HG02870 (cell line): ENCODE data around the gene AKR7A3.
"Not testable (repeated sequence)": the region's sequence is repeated elsewhere in the genome, so short reads cannot be mapped to it uniquely, and the experiment has no call there.

Experiments used
- ATAC-seq: cut with Tn5 transposase; IDR thresholded peaks from one replicate; pipeline ENCODE4 v1.9.1; 2021; ENCODE audit warnings: mild to moderate bottlenecking, moderate library complexity; ENCODE audit not compliant: unreplicated experiment

Gene AKR7A3

DNA sequence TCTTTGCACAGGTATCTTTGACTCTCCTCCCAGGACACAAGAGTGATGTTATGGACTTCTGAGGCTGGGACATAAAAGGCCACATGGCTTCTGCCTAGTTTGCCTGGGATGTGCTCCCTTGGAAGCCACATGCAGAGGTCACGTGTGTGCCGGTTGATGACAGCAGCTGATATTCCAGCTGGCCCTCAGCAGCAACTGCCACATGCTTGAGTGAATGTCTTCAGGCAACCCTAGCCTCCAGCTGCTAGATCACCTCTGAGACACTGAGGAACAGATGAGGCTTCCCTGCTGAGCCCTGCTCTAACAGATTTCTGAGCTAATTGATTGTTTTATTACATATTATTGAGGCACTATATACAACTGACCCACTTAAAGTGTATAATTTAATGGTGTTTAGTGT, 11.6 kb upstream of the AKR7A3 start:
- ATAC-seq, result no peak

DNA sequence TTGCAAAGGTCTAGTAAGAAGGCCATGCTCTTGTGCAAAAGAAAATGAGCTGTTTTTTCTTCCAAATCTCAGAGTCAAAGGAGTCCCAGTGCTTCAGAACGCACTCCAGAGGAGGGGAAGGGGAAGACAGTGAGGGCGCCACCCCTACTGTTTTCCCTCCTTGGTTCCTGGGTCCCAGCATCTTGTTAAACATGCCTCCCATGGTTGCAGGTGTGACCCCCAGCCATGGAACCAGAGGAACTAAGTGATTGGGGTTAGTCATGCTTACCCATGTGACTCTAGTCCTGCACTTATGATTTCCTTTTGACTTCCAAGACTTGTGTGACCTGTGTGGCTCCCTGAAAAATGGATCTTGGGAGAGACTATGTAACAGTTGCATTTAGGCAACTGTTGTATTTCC, 6.1 kb upstream of the AKR7A3 start:
- ATAC-seq, result no peak

DNA sequence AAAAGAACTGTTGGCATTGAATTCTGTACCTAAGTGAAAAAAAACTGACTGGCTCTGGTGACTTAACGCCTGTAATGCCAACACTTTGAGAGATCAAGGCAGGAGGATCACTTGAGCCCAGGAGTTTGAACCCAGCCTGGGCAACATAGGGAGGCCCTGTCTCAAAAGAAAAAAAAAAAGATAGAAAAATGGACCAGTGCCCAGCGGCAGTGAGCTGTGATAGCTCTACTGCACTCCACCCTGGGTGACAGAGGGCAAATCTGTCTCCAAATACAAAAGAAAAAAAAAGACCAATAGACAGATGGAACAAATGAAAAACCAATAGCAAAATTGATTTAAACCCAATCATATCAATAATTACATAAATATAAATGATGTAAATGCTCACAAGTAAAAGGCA, 674 bp upstream of the AKR7A3 start:
- ATAC-seq, result no peak

DNA sequence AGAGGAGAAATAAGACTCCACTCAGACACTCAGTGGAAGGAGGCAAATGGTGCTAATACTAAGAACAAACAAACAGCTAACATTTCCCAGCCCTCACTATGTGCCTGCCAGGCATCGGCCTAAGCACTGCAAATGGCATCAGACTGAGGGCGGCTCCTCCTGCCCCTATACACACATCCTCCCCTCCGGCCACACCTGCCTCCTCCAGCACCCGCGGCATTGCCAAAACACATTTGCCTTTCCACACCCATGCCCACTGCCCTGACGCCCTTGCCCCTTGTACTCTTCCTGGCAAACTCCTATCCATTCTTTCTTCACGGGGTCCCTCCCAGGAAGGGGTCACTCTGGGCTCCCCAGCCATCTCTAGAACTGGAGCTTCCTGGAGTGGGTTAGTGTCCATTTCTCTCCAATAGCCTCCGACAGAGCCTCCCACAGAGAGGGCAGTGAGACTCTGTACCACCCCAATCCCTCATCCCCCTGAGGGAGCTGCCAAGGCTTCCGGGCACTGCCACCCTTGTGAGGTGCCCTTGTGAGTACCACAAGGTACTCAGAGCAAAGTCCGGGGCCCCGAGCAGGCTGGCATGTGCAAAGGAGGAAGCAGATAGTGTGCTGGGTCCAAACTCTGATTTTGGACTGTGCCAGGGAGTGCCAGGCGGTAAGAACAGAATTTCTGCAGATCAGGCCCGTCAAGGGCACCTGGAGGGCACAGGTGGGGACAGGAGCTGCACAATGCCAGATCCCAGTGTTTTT, 959 bp downstream of the AKR7A3 start:
- no peak for ATAC-seq

DNA sequence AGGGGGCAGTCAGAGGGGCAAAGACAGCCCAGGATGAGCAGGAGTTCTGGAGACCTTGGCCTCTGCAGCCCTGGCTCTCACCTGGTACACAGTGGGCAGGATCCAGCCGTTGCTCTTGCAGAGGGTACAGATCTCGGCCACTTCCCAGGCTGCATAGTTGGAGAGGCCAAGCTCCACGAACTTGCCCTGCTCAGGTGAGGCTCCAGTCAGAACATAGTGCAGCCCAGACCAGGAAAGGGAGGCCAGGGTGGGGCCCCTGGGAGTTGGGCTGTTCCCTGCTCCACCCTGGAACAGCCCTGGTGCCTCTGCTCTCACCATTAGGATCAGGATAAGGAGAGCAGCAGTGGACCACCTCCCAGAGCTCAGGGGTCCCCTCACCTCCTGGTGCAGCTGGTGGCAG, 2.8 kb downstream of the AKR7A3 start:
- ATAC-seq, result not testable (repeated sequence)

DNA sequence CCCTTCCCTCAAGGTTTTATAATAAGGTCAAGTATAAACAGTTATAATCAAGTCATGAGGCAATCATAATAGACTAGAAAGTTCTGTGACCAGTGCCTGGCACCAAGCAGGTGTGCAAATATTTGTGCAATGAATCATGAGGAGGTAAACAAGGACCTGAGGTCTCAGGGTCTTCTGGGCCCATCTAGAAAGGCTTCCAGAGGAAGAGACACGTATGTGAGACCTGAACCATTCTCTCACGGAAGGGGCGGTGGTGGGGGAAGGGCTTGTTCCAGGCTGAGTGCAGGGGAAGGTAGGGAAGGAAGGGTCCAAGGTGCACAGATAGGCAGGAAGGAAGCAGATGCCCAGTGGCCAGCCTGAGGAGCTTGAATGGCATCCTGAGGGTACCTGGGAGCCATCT, 3.2 kb downstream of the AKR7A3 start:
- not testable (repeated sequence) for ATAC-seq

DNA sequence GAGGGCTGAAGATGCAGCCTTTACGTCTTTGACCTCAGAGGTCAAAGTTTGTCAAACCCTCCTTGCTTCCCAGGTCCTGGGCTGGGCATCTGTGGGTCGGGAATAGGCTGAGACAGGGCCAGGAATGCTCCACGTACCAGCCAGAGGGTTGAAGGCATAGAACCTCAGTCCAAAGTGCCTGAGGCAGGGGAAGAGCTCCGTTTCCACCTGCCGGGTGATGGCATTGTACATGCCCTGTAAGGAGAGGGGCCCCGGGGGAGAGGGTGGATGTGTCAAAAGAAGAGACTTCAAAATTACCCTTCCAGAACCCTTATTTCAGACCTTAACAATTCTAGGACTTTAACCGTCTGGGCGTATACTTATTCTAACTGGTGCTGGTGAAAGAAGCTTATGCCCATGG, 3.7 kb downstream of the AKR7A3 start:
- ATAC-seq, result no peak

DNA sequence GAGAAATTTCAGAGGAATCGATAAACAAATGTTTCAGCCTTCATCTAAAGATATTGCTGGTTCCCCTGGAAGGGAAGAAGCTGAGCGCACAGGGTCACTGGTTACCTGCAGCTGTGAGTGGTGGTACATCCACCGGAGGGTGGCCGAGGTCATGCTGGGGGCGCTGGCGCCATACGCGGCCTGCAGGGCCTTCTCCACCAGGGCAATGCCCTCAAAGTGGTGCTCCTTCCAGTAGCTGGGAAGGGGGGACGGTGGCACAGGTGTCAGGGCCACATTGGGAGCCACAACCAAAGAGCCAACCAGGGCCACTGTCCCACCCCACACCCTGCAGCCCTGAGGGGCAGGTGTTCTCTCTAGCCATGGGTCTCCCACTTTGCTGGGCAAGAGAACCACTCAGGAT, 4.7 kb downstream of the AKR7A3 start:
- ATAC-seq, result no peak

DNA sequence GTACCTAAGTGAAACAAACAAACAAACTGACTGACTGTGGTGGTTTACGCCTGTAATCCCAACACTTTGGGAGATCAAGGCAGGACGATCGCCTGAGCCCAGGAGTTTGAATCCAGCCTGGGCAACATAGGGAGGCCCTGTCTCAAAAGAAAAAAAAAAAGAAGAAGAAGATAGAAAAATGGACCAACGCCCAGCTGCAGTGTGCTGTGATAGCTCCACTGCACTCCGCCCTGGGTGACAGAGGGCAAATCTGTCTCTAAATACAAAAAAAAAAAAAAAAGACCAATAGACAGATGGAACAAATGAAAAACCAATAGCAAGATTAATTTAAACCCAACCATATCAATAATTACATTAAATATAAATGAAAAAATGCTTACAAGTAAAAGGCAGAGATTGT, 13.9 kb downstream of the AKR7A3 start:
- ATAC-seq, result no peak

DNA sequence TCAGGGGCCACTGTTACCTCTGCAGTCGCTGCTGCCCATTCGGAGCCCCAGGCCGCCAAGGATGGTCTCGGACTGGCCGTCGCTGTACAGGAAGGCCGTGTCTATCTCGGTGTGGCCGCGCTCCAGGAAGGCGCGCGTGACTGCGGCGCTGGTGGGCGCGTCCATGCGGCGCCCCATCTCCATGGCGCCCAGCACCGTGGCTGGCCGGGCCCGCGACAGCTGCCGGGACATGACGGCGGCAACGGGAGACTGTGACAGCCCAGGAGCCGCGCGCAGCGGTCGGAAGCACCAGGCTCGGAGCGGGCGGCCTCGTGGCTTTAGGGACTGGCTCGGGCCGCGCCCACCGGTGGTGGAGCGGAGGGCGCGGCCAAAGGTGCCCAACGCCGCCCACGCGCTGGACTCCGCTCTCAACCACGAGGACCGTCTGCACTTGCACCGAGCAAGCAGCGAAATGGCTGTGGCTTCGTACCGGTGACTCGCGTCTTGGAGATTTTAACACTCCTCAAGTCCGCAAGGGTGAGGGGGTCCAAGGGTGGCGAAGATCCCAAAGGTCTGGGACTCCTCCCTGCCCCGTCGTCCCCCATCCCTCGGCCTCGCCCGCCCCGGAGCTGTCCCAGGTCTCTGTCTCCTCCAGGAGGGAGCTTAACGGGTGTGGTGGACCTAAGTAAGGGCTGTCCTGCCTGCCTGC, 14.6 kb downstream of the AKR7A3 start:
- ATAC-seq, result not testable (repeated sequence)

DNA sequence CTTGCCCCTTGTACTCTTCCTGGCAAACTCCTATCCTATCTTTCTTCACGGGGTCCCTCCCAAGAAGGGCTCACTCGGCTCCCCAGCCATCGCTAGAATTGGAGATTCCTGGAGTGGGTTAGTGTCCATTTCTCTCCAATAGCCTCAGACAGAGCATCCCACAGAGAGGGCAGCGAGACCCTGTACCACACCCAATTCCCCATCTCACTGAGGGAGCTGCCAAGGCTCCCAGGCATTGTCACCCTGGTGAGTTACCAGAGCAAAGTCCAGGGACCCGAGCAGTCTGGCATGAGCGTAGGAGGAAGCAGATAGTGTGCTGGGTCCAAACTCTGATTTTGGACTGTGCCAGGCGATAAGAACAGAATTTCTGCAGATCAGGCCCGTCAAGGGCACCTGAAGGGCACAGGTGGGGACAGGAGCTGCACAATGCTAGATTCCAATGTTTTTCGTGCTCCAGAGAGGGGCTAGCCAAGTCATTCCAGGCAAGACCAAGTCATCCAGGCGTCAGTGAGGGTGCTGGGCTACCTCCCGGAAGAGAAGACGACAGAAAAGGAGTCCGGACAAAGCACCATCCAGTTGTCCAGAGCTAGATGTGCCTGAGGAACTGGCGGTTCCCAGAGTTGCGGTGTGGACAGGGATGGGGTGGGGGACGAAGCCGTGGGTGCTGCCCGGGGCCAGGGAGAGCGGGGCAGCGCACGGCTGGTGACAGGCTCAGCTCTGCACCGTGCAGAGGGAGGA, 15.3 kb downstream of the AKR7A3 start:
- ATAC-seq, result no peak

DNA sequence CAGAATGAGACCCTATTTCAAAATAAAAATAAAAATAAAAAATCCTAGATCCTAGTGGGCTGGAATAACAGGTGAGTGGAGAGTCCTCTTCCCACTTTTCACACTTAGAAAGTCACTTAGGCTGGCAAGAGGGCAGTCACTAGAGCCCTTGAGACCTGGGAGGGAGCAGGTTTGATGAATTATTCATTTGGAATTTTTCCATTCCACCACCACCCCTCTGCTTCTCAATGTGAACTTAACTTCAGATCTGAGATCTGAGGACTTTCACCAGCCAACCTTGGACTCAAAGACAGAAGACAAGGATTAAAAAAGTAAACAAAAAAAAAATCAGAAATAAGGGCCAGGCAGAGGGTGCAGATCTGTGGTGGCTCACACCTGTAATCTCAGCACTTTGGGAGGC, 16.5 kb downstream of the AKR7A3 start:
- no peak for ATAC-seq

DNA sequence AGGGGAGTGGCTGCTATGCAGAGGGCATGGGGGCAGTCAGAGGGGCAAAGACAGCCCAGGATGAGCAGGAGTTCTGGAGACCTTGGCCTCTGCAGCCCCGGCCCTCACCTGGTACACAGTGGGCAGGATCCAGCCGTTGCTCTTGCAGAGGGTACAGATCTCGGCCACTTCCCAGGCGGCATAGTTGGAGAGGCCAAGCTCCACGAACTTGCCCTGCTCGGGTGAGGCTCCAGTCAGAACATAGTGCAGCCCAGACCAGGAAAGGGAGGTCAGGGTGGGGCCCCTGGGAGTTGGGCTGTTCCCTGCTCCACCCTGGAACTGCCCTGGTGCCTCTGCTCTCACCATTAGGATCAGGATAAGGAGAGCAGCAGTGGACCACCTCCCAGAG, 18.2 kb downstream of the AKR7A3 start:
- not testable (repeated sequence) for ATAC-seq

DNA sequence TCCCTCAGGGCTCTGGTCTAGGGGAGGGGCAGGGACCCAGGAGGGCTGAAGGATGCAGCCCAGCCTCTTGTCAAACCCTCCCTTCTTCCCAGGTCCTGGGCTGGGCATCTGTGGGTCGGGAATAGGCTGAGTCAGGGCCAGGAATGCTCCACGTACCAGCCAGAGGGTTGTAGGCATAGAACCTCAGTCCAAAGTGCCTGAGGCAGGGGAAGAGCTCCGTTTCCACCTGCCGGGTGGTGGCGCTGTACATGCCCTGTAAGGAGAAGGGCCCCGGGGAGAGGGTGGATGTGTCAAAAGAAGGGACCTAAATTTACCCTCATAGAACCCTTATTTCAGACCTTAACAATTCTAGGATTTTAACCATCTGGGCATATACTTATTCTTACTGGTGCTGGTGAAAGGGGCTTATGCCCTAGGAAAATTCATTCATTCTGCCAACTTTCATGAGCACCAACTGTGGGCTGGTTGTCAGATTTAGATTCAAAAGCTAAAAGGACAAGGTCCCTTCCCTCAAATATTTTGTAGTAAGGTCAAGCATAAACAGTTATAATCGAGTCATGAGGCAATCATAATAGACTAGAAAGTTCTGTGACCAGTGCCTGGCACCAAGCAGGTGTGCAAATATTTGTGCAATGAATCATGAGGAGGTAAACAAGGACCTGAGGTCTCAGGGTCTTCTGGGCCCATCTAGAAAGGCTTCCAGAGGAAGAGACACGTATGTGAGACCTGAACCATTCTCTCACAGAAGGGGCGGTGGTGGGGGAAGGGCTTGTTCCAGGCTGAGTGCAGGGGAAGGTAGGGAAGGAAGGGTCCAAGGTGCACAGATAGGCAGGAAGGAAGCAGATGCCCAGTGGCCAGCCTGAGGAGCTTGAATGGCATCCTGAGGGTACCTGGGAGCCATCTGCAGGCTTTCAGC, 18.9 kb downstream of the AKR7A3 start:
- not testable (repeated sequence) for ATAC-seq

DNA sequence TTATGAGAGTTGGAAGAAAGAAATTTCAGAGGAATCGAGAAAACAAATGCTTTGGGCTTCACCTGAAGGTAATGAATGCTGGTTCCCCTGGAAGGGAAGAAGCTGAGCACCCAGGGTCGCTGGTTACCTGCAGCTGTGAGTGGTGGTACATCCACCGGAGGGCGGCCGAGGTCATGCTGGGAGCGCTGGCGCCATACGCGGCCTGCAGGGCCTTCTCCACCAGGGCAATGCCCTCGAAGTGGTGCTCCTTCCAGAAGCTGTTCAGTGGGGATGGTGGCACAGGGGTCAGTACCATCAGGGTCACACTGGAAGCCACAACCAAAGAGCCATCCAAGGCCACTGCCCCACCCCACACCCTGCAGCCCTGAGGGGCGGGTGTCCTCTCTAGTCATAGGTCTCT, 20.1 kb downstream of the AKR7A3 start:
- ATAC-seq, result no peak

DNA sequence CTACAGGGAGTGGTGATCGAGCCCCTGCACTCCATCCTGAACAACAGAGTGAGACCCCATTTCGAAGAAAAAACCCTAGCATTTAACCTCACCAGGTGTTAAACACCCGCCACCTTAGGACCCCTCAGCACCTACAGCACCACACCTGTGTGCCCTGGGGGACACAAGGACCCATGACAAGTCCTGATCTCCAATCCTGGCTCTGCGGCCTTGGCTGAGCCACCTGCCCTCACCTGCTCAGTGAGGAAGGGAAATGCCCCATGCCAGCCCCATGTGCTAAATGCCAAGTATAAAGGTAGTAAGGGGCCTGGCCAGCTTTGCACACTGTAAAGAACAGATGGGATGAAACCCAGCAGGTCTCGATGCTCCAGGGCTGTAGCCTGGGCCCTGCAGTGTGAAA, 25.8 kb downstream of the AKR7A3 start:
- ATAC-seq, result no peak

DNA sequence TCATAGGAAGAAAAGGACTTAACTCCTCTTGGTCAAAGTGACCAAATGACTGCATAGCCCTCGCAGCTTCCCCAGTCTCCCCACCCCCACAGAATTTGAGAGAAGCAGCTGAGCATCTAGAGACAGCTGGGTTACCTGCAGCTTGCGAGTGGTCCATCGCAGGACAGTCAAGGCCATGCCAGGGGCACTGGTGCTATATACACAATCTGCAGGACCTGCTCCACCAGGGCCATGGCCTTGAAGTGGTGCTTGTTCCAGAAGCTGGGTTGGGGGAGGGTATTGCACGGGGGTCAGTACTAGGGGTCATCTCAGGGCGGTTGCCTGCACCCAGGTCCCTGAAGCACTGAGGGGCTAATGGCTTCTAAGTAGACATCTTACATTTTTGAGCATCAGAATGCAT, 26.5 kb downstream of the AKR7A3 start:
- ATAC-seq, result no peak

DNA sequence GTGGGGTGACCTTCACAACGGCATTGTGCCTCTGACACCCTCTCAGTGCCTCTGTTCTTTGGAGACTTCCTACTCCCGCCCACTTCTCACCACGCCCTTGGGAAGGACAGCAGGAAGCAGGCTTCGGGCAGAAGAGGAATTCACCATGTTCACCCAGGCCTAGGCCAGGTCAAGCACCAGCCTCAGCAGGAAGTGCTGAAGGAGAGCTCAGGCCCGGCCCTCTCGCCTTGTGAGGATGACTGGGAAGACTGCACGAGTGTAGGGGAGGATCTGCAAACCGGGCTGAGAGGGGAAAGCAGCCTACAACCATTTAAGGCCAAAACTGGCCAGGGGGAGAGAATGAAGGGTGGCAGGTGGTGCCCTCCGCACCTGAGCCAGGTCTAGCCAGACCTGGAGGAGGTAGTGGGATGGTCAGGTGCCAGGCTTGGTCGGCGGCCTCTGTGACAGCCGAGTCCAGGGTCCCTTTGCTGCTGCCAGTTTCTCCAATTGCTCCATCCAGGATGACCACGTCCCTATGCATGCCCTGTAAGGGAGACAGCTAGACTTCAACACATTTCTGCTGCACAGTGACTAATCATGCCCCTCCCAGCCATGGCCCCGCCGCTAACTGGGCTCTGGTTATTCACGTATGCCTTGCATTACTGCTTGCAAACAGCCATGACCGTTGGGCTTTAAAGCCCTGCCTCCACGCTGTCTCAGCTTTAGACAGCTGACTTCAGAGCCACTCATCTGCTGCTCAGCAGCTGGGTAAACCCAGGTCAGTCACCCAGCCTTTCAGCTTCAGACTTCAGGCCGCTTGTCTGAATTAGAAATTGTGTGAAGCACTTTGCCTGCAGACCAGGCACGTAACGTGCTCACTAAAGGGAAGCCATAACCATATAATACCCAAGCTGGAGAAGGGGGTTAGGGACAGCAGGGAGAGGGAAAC, 28.1 kb downstream of the AKR7A3 start:
- ATAC-seq, result no peak

DNA sequence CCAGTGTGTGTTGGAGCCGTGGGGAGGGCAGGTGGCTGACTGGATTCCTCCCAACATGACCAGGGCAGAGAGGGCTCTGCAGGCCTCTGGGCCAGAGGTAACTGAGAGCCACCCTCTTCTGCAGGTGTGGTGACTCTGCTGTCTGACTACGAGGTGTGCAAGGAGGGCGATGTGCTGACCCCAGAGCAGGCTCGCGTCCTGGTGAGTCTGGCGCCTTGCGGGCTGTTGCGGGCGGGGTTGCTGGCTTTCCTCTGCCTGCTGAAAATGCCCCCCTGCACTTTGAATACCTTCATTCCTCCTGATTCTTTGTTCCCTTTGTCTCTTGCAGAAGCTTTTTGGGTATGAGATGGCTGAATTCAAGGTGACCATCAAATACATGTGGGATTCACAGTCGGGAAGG, 30.2 kb downstream of the AKR7A3 start:
- ATAC-seq, result no peak
